Activated CD4-positive, alpha-beta T cell treated with anti-CD3 and anti-CD28 coated beads for 1 hour (primary cell): ENCODE data around the gene FCER2.
"Not testable (repeated sequence)": the region's sequence is repeated elsewhere in the genome, so short reads cannot be mapped to it uniquely, and the experiment has no call there.

ENCODE experiments used
- DNase-seq: peaks from one replicate; pipeline ENCODE4 v3.0.0-alpha.2; 2020

FCER2 gene, protein sequence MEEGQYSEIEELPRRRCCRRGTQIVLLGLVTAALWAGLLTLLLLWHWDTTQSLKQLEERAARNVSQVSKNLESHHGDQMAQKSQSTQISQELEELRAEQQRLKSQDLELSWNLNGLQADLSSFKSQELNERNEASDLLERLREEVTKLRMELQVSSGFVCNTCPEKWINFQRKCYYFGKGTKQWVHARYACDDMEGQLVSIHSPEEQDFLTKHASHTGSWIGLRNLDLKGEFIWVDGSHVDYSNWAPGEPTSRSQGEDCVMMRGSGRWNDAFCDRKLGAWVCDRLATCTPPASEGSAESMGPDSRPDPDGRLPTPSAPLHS

DNA sequence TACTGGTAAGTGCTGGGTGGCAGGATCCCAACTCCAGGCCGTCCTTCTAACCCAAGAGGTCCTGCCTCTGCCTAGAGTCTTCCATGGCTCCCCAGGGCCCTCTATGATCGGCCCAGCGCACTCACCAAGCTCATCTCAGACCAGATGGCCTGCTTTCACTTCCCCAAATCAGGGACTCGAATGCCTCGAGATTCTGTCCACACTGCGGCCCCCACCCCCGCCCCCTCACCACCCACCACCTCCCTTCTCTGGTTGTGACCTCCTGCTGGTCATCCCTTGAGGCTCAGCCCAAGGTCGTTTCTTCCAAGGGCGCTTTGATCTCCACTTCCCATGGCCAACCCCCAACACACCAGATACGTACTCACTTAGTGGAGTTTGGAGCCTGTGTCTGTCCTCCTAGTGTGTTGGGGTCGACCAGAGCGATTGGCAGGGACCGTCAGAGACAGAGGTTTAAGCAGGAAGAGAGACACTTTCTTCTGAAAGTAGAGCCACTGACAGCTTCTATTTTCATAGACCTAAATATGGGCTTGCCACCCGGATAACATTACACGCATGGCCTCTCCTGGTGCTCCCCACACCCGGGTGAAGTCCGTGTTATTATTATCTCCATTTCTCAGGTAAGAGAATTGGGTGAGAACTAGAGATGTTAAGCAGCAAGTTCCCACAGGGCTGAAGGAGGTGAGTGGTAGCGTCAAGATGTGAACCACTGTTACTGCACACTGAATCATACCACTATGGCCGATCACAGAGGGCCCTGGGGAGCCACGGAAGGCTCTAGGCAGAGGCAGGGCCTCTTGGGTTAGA, at the start of gene FCER2:
FCER2 (minus strand) TSS at position 478 of the 804 bp plus-strand sequence. CDS start 2,371 bp downstream, outside the sequence.
- no peak for DNase-seq

DNA sequence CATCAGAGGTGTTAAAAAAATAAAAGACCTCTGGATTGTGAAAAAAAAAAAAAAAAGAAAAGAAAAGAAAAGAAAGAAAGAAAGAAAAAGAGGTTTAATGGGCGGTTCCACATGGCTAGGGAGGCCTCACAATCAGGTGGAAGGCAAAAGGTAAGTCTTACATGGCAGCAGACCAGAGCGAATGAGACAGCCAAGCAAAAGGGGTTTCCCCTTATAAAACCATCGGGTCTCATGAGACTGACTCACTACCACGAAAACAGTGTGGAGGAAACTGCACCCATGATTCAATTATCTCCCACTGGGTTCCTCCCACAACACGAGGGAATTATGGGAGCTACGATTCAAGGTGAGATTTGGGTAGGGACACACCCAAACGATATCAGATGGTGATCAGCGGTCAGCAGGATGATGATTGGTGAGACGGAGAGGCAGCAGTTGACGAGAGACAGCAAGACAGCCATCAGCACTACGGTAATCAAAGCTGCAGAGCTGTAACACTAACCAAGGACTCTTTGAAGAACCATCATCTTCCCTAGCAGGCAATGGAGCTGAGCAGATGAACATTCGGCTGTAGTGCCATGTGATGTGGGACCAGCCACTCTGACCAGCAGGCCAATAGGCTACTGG, 49.3 kb upstream of the FCER2 start:
- DNase-seq, result no peak

GRCh38 chr19:7748756-7749155, 46.8 kb upstream of the FCER2 start:
- DNase-seq, result no peak

DNA sequence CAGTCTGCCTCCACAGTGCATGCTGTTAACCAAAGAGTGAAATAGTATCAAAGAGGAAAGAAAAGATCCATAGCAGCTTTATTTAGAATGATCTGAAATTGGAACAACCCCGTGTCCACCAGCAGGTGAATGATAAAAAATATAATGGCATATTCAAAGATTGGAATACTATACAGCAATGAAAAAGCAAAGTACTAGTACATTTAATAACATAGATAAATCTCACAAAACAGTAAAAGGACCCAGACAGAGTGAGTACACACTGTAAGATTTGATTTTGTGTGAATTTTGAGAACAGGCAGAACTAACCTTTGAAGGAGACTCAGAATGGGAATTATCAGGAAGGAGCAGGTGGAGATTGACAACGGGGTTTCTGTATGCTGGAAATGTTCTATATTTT, 46.2 kb upstream of the FCER2 start:
- DNase-seq, result no peak

DNA sequence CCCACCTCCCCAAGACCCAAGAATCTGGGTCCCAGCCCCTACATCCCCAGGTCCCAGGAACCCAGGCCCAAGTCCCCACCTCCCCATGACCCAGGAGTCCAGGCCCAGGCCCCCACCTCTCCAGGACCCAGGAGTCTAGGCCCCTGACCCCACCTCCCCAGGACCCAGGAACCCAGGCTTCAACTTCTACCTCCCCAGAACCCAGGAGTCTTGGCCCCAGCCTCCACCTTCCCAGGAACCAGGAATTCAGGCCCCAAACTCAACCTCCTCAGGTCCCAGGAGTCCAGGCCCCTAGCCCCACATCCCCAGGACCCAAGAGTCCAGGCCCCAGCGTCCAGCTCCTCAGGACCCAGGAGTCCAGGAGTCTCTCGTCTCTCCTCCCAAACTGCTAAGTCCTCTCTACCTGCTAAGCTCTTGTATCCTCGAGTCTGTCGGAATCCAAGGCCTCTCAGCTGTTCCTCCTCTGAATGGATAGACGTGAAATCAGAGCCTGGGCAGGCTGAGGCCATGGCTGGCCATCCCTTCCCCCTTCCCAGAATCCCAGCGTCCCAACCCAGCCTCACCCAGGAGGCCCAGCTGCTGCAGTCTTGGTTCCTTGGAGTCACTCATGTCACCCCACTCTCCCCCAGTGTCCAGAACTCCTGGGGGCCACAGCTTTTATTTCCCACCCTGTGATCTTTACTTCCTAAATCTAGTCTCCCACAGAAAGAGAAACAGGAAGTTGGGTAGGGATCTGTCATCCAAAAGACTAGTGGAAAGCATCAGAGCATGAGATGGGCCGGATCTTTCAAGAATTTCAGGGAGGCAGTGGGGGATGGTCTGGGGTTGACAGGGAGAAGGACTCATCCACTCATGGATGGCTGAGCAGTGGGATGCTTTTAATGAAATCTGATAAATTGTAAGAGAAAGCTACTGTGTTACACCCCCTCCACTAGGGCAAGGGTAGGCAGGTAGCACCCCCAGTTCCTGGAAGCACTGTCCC, 45.3 kb upstream of the FCER2 start, which contains the start of gene CD209:
CD209 (minus strand) TSS at position 632 of the 982 bp plus-strand sequence; CDS start at position 609, 23 bp downstream.
- no peak for DNase-seq

GRCh38 chr19:7746306-7746705, 44.4 kb upstream of the FCER2 start:
- not testable (repeated sequence) for DNase-seq

- no peak for DNase-seq
Measured at GRCh38 chr19:7744871-7745650, 43.1 kb upstream of the FCER2 start.

DNA sequence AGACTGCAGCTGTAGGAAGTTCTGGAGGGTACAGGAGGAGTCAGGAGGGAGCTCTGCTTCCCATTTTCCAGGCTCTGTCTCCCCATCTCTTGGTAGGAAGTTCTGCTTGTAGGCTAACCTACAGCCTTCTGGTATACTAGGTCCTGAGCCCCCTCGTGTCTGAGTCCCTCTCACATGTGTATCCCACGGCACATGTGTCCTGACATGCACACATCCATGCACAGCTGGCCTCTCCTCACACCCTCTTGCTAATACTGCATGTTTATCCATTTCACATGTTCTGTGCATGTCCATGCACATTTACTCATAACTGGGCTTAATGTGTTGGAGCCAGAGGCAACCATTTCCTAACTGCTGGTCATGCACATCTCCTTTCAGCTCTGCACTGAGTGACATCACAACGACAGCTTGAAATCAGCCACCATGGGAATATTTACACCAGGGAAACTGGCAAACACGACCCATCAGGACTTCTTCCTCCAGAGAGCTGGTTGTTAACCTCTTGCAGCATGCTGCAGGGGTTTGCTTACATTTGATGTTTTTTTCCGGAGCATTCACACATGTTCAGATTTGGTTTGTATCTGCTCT, 42.4 kb upstream of the FCER2 start:
- DNase-seq, result no peak

DNA sequence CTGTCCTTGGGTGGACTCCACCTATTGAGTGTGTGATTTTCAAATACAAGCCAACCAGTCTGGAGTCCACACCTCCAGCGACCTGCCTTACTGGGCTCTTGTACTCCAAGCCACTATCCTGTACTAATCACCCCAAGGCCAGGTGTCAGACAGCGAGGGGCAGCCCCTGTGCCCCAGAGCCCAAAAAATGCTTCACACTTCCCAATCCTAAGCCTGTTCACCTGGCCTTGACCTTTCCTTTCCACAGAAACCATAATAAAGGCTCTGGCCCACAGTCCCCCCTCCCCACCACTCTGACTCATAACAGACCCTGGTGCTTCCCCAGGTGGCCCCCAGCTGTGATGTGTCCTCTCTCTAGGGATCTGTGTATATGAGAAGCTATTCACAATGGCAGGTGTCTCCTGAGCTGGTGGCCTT, 41.5 kb upstream of the FCER2 start:
- DNase-seq, result no peak

DNA sequence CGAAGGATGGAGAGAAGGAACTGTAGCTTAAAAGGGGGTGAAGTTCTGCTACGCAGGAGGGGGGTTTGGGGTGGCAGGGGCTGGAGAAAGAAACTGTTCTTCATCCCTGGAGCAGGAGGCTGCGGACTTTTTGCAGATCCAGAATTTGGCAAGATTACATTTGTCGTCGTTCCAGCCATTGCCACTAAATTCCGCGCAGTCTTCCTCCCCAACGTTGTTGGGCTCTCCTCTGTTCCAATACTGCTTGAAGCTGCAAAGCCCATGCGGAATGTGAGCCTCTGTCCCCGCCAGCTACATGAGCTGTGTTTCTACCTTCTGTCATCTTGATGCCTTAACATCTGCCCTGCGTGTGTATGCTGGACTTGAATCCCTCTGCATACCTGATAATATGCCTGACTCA, 41.1 kb upstream of the FCER2 start:
- DNase-seq, result no peak

DNA sequence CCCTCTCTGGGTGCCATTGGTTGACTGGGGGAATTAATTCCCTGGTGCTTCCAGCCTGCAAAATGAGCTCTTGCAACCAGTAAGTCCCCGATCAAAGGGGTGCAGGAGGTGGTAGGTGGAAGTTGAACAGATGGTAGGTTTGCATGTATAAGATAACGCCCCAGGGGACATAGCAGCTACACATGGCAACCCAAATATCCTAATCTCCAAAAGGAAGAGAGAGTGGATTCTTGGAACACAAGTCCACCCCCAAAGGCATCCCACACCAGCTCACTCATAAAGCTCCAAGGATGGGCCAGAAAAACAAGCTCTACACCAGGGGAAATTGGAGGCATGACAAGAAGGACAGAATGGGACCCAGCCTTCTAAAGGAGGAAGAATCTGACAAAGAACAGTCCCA, 40.6 kb upstream of the FCER2 start:
- DNase-seq, result no peak

DNA sequence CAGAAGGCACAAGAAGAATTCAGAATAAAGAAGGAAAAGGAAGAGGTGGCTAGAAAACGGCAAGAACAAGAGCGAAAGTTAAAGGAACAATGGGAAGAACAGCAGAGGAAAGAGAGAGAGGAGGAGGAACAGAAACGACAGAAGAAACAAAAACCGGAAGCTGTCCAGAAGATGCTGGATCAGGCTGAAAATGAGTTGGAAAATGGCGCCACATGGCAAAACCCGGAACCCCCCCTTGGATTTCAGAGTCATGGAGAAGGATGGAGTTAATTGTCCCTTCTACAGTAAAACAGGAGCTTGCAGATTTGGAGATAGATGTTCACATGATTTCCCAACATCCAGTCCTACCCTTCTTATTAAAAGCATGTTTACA, 38.7 kb upstream of the FCER2 start:
- no peak for DNase-seq

DNA sequence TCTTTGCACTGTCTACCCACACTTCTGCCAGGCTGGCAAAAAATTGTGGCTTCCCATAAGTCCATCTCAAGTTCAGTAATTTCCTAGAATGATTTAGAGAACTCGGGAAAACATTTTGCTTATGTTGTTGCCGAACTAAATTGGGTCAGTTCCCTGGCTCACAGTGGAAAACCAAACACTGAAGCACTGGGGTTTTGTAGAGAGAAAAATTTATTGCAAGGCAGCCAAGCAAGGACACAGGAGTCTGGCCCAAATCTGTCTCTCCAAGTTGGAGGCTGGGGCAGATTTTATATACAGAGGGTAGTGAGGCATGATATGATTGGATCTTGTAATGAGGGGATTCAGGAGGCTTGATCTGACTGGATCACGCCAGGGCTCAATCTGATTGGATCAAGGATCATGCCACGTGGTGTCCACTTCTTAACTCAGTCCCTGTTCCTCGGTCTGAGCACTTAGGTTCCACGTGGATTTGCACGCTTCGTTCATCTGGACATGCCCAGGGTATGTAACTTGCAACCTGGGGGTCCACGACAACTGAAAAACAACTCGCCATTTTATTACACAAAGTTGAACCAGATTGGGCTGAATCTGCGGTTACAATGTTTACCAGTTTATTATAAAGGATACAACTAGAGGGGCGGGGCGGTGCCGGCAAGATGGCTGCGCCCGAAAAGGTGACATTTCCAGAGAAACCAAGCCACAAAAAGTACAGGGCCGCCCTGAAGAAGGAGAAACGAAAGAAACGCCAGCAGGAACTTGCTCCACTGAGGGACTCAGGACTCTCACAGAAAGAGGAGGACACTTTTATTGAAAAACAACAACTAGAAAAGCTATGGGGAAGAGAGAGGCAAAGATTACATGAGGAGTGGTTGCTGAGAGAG, 38.1 kb upstream of the FCER2 start:
- DNase-seq, result no peak

DNA sequence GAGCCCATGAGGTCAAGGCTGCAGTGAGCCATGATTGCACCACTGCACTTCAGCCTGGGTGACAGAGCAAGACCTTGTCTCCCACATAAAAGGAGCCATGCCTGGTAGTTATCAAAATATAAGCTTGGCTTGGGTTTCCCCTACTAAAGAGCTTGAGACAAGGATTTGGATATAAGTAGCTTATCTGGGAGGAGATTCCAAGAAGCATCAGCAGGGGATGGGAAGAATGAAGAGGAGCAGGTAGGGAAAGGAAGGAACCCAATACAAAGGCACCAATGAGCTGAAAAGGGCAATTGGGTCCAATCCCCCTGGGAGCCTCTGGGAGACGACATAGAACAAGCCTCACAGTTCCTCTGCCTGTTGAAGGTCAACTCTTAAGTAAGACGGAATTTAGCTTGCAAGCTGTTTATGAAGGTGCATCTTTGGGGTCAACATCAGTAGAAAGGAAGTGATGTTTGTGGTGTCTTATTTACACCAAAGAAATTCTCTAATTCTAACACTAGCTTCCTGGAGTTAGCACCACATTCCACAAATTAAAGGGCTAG, 37.4 kb upstream of the FCER2 start:
- no peak for DNase-seq

- DNase-seq, result no peak
Measured at GRCh38 chr19:7738023-7738422, 36.1 kb upstream of the FCER2 start.

GRCh38 chr19:7737215-7737614, 35.3 kb upstream of the FCER2 start:
- no peak for DNase-seq

DNA sequence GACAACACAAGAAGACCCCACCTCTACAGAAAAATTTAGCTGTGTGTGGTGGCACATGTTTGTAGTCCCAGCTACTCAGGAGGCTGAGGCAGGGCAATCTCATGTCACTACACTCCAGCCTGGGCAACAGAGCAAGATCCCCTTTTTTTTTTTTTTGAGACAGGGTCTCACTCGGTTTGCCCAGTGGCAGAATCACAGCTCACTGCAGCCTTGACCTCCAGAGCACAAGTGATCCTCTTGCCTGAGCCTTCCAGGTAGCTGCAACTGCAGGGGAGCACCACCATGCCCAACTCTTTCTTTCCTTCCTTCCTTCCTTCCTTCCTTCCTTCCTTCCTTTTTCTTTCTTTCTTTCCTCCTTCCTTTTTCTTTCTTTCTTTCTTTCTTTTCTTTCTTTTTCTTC, 34.2 kb upstream of the FCER2 start:
- DNase-seq, result no peak

GRCh38 chr19:7734220-7735203, 32.6 kb upstream of the FCER2 start:
- no peak for DNase-seq

DNA sequence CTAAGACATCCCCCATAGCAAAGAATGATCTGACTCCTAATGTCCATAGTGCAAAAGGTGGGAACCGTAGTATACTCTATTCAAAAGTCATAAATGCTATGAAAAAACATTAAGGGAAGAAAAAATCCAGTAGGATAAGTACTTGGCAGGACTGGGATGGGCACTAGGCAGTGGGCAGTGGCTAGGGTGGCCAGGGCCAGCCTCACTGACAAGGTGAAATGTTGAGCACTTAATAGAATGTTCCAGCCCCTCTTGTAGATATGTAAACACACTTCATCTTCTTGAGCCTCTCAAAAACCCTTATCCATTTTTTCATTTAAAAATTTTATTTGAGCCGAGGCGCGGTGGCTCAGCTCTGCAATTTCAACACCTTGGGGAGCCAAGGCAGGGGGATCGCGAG, 31.4 kb upstream of the FCER2 start:
- no peak for DNase-seq
